SK-N-SH treated with all-trans-retinoic acid at 6 μM for 48 hours (cell line): ENCODE results near the gene DOCK4.

ENCODE experiments used
- ARNTL ChIP-seq: fragments of 450-650 bp; formaldehyde crosslinking; IDR thresholded peaks from 2 replicates; pipeline ENCODE4 v1.5.0; 2020; ENCODE audit warnings: low read depth, mild to moderate bottlenecking, moderate library complexity, borderline replicate concordance
- BACH2 ChIP-seq: fragments of 250-450 bp; sonication (Bioruptor Pico); IDR thresholded peaks from 2 replicates; pipeline ENCODE4 v1.9.0; 2021; ENCODE audit warnings: mild to moderate bottlenecking, borderline replicate concordance
- CREB5 ChIP-seq: fragments of 250-450 bp; sonication (Bioruptor Pico); IDR thresholded peaks from 2 replicates; pipeline ENCODE4 v1.5.1; 2020; ENCODE audit warnings: low read depth, mild to moderate bottlenecking, moderate library complexity
- ESRRG ChIP-seq: fragments of 250-450 bp; sonication (Bioruptor Pico); IDR thresholded peaks from 2 replicates; pipeline ENCODE4 v1.6.1; 2021; ENCODE audit warnings: mild to moderate bottlenecking
- GLIS3 ChIP-seq: fragments of 250-450 bp; sonication (Bioruptor Pico); IDR thresholded peaks from 2 replicates; pipeline ENCODE4 v1.5.0; 2020; ENCODE audit warnings: mild to moderate bottlenecking, moderate library complexity
- RARB ChIP-seq: fragments of 250-450 bp; sonication (Bioruptor Pico); IDR thresholded peaks from 2 replicates; pipeline ENCODE4 v1.8.0; 2021; ENCODE audit warnings: mild to moderate bottlenecking, moderate library complexity
- TCF4 ChIP-seq: fragments of 250-450 bp; sonication (Bioruptor Pico); IDR thresholded peaks from 2 replicates; pipeline ENCODE4 v1.8.0; 2021; ENCODE audit warnings: mild to moderate bottlenecking, moderate library complexity, borderline replicate concordance
- TSHZ2 ChIP-seq: fragments of 250-450 bp; sonication (Bioruptor Pico); IDR thresholded peaks from 2 replicates; pipeline ENCODE4 v1.5.0; 2020; ENCODE audit warnings: mild to moderate bottlenecking, moderate library complexity
- ZC3H10 ChIP-seq: fragments of 250-450 bp; sonication (Bioruptor Pico); IDR thresholded peaks from 2 replicates; pipeline ENCODE4 v1.5.1; 2021; ENCODE audit warnings: mild to moderate bottlenecking, moderate library complexity
- ZFP3 ChIP-seq: fragments of 250-450 bp; sonication (Bioruptor Pico); IDR thresholded peaks from 2 replicates; pipeline ENCODE4 v1.5.0; 2020; ENCODE audit warnings: mild to moderate bottlenecking, moderate library complexity
- ZFP30 ChIP-seq: fragments of 450-650 bp; formaldehyde crosslinking; IDR thresholded peaks from 2 replicates; pipeline ENCODE4 v1.5.0; 2022; ENCODE audit warnings: mild to moderate bottlenecking, moderate library complexity
- TF ChIP-seq, protein P1 (sequence below): fragments of 250-450 bp; sonication (Bioruptor Pico); IDR thresholded peaks from 2 replicates; pipeline ENCODE4 v1.8.0; 2020; ENCODE audit warnings: mild to moderate bottlenecking, moderate library complexity, borderline replicate concordance
- TF ChIP-seq, protein P2 (sequence below): fragments of 250-450 bp; sonication (Bioruptor Pico); IDR thresholded peaks from 2 replicates; pipeline ENCODE4 v1.8.0; 2021; ENCODE audit warnings: low read depth, mild to moderate bottlenecking, moderate library complexity, borderline replicate concordance

GRCh38 chr7:111789870-111790269, 416.3 kb downstream of the DOCK4 start:
- TF ChIP-seq ZFP30 (CRISPR knock-in tag) = no peak
- no peak for TF ChIP-seq ESRRG (CRISPR knock-in tag)
- no peak for TF ChIP-seq CREB5
- no peak for TF ChIP-seq BACH2
- TF ChIP-seq, protein P1, sequence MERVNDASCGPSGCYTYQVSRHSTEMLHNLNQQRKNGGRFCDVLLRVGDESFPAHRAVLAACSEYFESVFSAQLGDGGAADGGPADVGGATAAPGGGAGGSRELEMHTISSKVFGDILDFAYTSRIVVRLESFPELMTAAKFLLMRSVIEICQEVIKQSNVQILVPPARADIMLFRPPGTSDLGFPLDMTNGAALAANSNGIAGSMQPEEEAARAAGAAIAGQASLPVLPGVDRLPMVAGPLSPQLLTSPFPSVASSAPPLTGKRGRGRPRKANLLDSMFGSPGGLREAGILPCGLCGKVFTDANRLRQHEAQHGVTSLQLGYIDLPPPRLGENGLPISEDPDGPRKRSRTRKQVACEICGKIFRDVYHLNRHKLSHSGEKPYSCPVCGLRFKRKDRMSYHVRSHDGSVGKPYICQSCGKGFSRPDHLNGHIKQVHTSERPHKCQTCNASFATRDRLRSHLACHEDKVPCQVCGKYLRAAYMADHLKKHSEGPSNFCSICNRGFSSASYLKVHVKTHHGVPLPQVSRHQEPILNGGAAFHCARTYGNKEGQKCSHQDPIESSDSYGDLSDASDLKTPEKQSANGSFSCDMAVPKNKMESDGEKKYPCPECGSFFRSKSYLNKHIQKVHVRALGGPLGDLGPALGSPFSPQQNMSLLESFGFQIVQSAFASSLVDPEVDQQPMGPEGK (CRISPR knock-in tag) = no peak
- TF ChIP-seq ARNTL (CRISPR knock-in tag) = no peak
- TF ChIP-seq, protein P2, sequence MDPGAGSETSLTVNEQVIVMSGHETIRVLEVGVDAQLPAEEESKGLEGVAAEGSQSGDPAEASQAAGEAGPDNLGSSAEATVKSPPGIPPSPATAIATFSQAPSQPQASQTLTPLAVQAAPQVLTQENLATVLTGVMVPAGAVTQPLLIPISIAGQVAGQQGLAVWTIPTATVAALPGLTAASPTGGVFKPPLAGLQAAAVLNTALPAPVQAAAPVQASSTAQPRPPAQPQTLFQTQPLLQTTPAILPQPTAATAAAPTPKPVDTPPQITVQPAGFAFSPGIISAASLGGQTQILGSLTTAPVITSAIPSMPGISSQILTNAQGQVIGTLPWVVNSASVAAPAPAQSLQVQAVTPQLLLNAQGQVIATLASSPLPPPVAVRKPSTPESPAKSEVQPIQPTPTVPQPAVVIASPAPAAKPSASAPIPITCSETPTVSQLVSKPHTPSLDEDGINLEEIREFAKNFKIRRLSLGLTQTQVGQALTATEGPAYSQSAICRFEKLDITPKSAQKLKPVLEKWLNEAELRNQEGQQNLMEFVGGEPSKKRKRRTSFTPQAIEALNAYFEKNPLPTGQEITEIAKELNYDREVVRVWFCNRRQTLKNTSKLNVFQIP (CRISPR knock-in tag) = no peak
- no peak for TF ChIP-seq ZFP3
- TF ChIP-seq TCF4 (CRISPR knock-in tag) = no peak
- TF ChIP-seq GLIS3 = no peak
- no peak for TF ChIP-seq TSHZ2
- no peak for TF ChIP-seq RARB
- no peak for TF ChIP-seq ZC3H10 (CRISPR knock-in tag)
